Central memory CD8-positive, alpha-beta T cell (primary cell): ENCODE data around the gene RMDN2.

Source experiments
- ATAC-seq: fragments of 150-1000 bp; cut with Tn5 transposase; replicated peaks from 2 replicates; pipeline ENCODE4 v1.10.0; 2022; ENCODE audit warnings: mild to moderate bottlenecking, moderate FRiP score, moderate number of reproducible peaks; ENCODE audit not compliant: poor library complexity, severe bottlenecking; ENCODE audit errors: extremely low read depth
- DNase-seq, 2 donors: peaks; one replicate each; pipeline ENCODE4 v3.0.0; 2021; ENCODE audit warnings: low spot score in 2 of 2
- H3K27ac Mint-ChIP-seq: one replicate; pipeline ENCODE4 v1.8.0; 2022; ENCODE audit warnings: low read depth, mild to moderate bottlenecking, moderate library complexity, mixed read lengths
- H3K27me3 Mint-ChIP-seq: one replicate; pipeline ENCODE4 v1.8.0; 2022; ENCODE audit warnings: mixed read lengths
- H3K36me3 Mint-ChIP-seq: one replicate; pipeline ENCODE4 v1.8.0; 2022; ENCODE audit warnings: mild to moderate bottlenecking, moderate library complexity, mixed read lengths; ENCODE audit not compliant: insufficient read depth
- H3K4me1 Mint-ChIP-seq: one replicate; pipeline ENCODE4 v1.8.0; 2022; ENCODE audit warnings: mixed read lengths
- H3K4me3 Mint-ChIP-seq: one replicate; pipeline ENCODE4 v1.8.0; 2022; ENCODE audit warnings: mild to moderate bottlenecking, moderate library complexity, mixed read lengths
- H3K9me3 Mint-ChIP-seq: one replicate; pipeline ENCODE4 v1.8.0; 2022; ENCODE audit warnings: mixed read lengths

Gene RMDN2

DNA sequence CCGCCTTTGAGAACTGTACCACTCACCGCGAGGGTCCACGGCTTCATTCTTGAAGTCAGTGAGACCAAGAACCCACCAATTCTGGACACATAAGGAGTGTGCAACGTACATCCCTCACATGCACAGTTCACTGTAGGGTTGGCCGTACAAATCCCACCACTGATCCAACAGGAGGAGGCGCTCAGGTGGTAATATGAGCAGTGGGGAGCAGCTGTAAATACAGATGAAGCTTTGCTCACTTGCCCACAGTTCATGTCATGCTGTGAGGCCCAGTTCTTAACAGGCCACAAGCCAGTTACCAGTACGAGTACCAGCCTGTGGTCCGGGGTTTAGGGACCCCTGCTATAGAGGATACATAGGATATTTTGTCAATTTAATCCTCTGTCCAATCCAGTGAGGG, 96.5 kb downstream of the RMDN2 start:
- H3K27ac Mint-ChIP-seq: no peak overlapping the region
- ATAC-seq (no peak), DNase-seq (no peak)
- no peaks in the 10 kb centered on the region for H3K4me1 Mint-ChIP-seq
- no peaks in the 10 kb centered on the region for H3K36me3 Mint-ChIP-seq
- H3K27me3 Mint-ChIP-seq: no peaks in the 10 kb centered on the region
- no peaks in the 10 kb centered on the region for H3K9me3 Mint-ChIP-seq
- H3K4me3 Mint-ChIP-seq: no peak overlapping the region

DNA sequence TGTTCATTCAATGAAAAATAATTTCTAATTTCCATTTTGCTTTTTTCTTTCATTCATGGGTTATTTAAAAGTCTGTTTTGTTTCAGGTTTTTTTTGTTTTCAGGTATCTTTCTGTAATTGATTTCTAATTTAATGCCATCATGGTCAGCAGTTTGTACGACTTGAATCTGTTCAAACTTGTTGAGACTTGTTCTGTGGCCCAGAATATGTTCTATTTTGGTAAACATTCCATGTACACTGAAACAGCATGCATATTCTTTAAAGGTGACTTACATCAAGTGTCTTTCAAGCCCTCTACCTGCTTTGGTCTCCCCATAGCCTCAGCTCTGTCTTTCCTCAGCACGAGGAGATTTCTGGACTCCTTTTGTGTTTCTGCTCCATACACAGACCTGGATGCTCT, 101.8 kb downstream of the RMDN2 start:
- Mint-ChIP-seq H3K9me3 (no peaks in the 10 kb centered on the region), H3K4me3 (no peak overlapping the region), H3K36me3 (no peaks in the 10 kb centered on the region)

DNA sequence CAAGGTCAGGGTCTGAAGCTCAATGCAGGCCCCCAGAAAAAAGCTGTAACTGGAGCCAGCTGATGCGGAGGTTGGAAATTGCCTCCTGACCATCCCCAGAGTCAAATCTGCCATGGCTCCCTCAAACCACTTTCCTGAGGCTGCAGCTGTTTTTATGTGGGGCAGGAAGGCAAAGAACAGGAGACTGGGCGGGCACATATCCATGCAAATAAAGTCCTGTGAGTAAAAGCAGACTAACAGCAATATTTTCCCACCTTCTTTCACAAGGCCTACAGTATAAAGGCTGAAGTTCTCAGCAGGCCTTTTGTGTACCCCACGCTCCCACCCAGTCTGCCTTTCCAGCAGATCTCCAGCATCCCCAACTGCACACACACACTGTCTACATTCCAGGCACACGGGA, 103.7 kb downstream of the RMDN2 start:
- Mint-ChIP-seq H3K36me3 (no peaks in the 10 kb centered on the region), H3K4me1 (no peaks in the 10 kb centered on the region), H3K9me3 (no peaks in the 10 kb centered on the region), H3K4me3 (no peak overlapping the region), H3K27me3 (peaks cover 36% of the 10 kb centered on the region), H3K27ac (no peak overlapping the region)
- no peak for DNase-seq
- no peak for ATAC-seq

More for the DNA sequence above, 101.8 kb downstream of the RMDN2 start:
- Mint-ChIP-seq H3K4me1 (no peaks in the 10 kb centered on the region), H3K27ac (no peak overlapping the region), H3K27me3 (peaks cover 23% of the 10 kb centered on the region)
- no peak for ATAC-seq
- no peak for DNase-seq

DNA sequence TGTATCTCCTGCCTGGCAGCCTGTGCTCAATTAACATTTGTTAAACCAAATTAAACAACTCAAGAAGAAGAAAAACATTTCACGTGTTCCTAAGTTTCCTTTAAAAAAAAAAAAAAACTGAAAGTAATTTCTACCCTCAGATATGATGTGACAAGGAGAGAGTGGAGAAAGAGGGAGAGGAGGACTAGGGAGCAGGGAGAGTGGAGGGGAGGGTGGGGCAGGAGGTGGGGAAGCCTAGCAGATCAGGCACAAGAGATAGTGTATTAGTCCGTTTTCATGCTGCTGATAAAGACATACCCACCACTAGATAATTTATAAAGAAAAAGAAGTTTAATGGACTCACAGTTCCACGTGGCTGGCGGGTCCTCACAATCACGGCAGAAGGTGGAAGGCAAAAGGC, 104.4 kb downstream of the RMDN2 start:
- H3K4me1 Mint-ChIP-seq: no peaks in the 10 kb centered on the region
- no peak for ATAC-seq

DNA sequence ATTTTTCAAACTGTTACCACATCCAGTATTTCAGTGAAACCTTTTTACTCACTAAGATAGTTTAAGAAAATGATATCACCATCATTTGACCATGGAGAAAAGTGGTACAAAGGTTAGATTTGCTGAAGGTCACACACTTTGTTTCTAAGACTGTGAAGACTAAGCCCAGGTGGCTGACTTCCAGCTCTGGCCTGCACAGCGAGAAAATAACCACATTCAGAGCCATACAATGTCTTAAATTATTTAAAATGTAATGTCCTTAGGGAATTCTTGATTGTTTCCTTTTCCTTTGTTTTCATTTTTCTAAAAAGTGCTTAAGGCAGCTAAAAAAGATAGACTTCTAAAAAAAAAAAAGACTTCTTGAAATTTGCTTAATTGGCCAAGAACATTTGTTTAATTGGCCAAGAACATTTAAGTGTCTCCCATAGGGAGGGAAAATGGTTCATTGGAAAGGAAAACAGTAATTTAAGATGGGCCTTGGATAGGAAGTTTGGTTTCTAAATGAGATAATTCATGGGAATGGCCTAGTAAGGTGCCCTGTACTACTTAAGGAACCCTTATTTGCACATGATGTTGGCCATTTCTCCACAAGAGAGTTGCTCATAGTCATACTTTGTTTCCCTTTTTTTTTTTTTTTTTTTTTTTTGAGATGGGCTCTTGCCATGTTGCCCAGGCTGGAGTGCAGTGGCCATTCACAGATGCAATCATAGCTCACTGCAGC, 105.7 kb downstream of the RMDN2 start:
- H3K9me3 Mint-ChIP-seq: no peaks in the 10 kb centered on the region
- ATAC-seq: no peak
- H3K27me3 Mint-ChIP-seq: peaks cover 50% of the 10 kb centered on the region
- H3K27ac Mint-ChIP-seq: no peak overlapping the region
- no peak overlapping the region for H3K4me3 Mint-ChIP-seq
- H3K36me3 Mint-ChIP-seq: no peaks in the 10 kb centered on the region
- H3K4me1 Mint-ChIP-seq: no peaks in the 10 kb centered on the region
- no peak for DNase-seq

More for the DNA sequence above, 104.4 kb downstream of the RMDN2 start:
- Mint-ChIP-seq H3K27ac (no peak overlapping the region), H3K27me3 (peaks cover 42% of the 10 kb centered on the region), H3K4me3 (no peak overlapping the region), H3K36me3 (no peaks in the 10 kb centered on the region), H3K9me3 (no peaks in the 10 kb centered on the region)
- no peak for DNase-seq

DNA sequence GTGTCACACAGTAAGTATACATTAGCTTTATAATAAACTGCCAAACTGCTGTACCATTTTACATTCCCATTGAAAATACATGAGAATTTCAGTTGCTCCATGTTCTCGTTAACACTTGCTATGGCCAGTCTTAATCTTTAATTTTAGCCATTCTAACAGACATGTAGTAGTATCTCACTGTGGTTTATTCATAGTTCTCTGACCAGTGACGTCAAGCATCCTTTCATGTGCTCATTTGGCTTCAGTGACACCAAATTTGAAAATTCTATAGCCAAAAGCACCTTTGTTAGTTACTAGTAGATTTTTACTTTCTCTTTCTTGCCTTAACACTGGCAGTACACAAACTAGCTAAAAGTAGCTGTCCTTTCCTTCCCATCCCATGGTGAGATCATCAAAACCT, 107.9 kb downstream of the RMDN2 start:
- no peak for ATAC-seq
- H3K27me3 Mint-ChIP-seq: peaks cover 72% of the 10 kb centered on the region
- H3K36me3 Mint-ChIP-seq: no peaks in the 10 kb centered on the region
- no peak for DNase-seq
- peaks cover 3% of the 10 kb centered on the region for H3K4me1 Mint-ChIP-seq
- H3K4me3 Mint-ChIP-seq: no peak overlapping the region
- no peak overlapping the region for H3K27ac Mint-ChIP-seq
- no peaks in the 10 kb centered on the region for H3K9me3 Mint-ChIP-seq

DNA sequence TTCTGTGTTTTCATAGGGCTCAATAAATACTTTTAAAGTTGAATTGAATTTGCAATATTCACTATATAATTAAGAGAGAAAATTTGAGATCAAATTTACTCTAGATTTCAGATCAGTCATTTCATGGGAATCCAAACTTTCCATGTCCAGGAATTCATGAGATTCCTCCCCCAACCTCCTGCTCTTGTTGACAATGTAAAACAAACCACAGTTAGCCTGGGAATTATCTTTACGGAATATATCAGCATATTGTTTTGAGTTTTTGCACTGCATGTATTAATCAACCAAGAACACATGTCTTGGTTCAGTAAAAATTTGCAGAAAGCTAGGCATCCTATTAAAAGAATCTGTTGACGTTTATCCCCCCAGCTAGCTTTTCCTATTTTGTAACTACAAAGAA, 108.6 kb downstream of the RMDN2 start:
- ATAC-seq (no peak), DNase-seq (no peak)
- Mint-ChIP-seq H3K27ac (no peak overlapping the region), H3K9me3 (no peaks in the 10 kb centered on the region), H3K4me3 (no peak overlapping the region), H3K27me3 (peaks cover 78% of the 10 kb centered on the region), H3K4me1 (peaks cover 7% of the 10 kb centered on the region), H3K36me3 (no peaks in the 10 kb centered on the region)

DNA sequence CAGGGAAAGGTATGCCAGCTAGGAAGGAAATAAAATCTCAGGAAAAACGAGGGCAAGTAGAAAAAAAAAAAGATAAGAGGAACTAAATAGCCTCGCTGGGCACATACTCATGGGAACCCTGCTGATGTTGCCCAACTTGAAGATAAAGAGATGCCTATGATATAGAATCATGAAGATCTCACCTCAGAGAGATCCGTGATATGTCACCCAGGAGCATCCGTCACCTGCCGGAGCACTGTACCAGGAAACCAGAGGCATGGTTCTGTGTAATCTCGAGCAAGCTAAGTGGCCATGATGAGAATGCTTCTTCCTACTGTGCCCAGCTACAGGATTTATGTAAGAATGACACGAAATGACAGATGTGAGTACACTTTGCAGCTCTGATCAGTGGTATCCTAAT, 110.9 kb downstream of the RMDN2 start:
- Mint-ChIP-seq H3K4me1 (peaks cover 7% of the 10 kb centered on the region), H3K9me3 (no peaks in the 10 kb centered on the region), H3K27ac (no peak overlapping the region), H3K36me3 (no peaks in the 10 kb centered on the region), H3K4me3 (no peak overlapping the region), H3K27me3 (peaks cover 86% of the 10 kb centered on the region)
- DNase-seq (no peak), ATAC-seq (no peak)

DNA sequence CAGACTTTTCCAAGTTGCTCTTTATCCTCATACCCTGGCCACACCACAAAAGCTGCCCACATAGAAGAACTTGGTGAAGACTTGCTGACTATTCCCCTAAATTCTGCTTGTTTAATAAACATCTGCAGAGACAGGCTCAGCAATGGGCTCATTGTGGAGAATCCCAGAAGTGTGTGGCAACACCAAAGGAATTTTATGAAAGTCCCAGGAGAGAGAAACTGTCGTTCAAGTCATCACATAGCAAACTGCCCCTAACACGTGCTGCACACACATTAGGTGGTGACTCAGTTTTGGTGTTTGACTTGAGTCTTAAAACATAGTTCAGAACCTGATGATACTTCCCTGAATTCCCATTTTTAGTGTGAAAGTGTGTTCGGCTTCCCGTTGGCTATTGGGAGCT, 112.2 kb downstream of the RMDN2 start:
- DNase-seq (no peak), ATAC-seq (no peak)
- Mint-ChIP-seq H3K27ac (no peak overlapping the region), H3K9me3 (no peaks in the 10 kb centered on the region), H3K4me3 (no peak overlapping the region), H3K36me3 (no peaks in the 10 kb centered on the region), H3K27me3 (peaks cover 79% of the 10 kb centered on the region), H3K4me1 (peaks cover 7% of the 10 kb centered on the region)

DNA sequence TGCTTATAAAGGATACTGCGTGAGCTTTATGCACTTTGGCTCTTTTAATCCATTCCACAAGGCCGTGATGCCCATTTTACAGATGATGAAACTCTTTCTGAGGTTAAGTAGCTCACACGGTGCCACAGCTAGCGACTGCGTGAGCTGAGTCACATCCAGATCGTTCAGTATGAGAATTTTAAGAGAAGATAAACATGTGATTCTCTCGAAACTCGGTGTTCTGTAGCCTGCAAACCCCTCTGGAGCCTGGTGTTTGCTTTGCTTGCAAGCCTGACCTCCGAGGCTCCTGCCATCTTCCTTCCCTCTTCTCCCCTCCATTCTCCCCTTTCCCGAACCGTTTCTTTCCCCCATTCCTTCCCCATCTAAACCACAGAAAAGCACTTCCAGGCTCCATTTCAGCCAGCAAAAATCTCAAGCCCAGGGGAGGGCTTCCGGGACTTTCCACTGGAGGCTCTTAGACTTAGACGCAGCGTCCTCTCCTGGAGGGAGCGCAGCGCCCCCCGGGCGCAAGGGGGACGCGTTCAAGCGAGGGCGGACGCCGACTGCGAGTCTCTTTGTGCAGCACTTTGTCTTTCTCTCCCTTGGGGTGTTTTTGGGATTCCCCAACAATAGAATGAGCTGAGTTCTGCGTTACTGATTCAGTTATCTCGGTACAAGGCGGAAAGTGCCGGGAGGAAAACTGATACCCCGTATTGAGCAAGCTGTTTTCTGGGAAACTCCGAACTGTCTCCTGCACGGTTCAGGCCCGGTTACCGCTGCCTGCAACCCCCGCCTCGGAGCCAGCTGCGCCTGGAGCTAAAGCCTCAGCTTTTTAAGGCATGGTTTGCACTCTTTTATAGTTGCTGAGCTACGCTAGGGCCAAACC, 112.9 kb downstream of the RMDN2 start:
- Mint-ChIP-seq H3K27me3 (peaks cover 84% of the 10 kb centered on the region), H3K9me3 (no peaks in the 10 kb centered on the region), H3K4me1 (peaks cover 7% of the 10 kb centered on the region), H3K36me3 (no peaks in the 10 kb centered on the region), H3K27ac (no peak overlapping the region), H3K4me3 (peak overlapping the region; percentile 10)
- DNase-seq (no peak), ATAC-seq (no peak)

DNA sequence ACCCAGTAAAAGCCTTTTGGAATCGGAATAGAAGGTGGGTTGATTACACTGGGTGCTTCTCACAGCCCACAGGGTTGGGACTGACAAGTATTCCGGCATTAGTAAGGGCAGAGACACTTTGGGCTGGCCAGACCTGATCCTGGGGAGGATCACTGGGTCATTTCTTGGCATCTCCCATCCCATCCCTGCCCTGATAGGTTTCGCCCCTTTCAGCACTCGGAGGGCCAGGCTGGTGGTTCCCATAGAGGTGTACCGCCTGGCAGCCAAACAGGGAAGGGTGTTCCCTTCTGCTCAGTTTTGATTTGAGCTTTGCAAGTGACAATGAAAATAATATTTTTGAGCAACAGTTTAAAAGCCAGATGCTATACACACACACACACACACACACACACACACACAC, 113.6 kb downstream of the RMDN2 start:
- peaks cover 7% of the 10 kb centered on the region for H3K4me1 Mint-ChIP-seq
- no peaks in the 10 kb centered on the region for H3K9me3 Mint-ChIP-seq
- peaks cover 86% of the 10 kb centered on the region for H3K27me3 Mint-ChIP-seq
- DNase-seq (no peak), ATAC-seq (no peak)
- no peak overlapping the region for H3K27ac Mint-ChIP-seq
- no peak overlapping the region for H3K4me3 Mint-ChIP-seq
- no peaks in the 10 kb centered on the region for H3K36me3 Mint-ChIP-seq

DNA sequence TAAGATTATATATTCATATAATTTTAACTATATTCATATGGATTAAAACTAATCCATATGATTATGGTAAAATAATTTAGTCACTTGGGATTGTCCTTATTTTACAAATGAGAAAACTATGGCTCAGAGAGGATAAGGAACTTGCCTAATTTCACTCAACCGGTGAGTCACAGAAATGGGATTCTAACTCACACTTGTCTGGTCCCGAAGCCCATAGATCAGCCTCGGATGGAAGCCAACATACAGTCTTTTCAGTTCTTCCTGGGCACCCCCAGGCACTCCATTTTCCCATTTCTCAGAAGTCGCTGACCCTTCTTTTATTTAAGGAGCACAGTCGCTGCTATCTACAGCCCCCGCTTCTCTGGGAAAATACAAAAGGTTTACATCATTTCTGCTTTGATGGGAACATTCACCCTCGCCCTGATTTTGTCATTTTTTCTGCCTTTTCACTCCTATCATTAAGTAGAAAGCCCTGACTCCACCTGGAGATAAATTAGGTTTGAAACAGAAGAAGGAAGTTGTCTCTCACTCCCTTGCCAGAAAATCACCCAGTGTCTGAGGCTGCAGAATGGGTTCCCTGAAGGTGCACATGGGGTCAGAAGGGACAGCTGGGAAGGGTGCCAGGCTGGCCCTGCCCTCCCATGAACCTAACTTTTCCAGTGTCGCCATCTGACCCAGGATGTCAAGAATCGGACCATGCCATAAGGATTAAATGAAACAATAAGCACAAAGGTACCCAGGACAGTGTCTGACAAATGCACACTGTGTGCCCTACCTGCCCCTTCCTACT, 114.2 kb downstream of the RMDN2 start:
- Mint-ChIP-seq H3K27me3 (peaks cover 86% of the 10 kb centered on the region), H3K9me3 (no peaks in the 10 kb centered on the region), H3K4me1 (peaks cover 7% of the 10 kb centered on the region), H3K27ac (no peak overlapping the region), H3K36me3 (no peaks in the 10 kb centered on the region), H3K4me3 (no peak overlapping the region)
- ATAC-seq (no peak), DNase-seq (no peak)
